Chondrocyte (in vitro differentiated cells): Measurements from ENCODE around the gene APOB. TPM values are rescaled to one million over a fixed set of nuclear protein-coding genes. Genes with fewer than 3 reads are reported as not detected.

Experiments
- DNase-seq: peaks from one replicate; pipeline ENCODE4 v3.0.0; 2021; ENCODE audit warnings: mixed read lengths, low spot score
- H3K27ac Mint-ChIP-seq: one replicate; pipeline ENCODE4 v1.8.0; 2021; ENCODE audit warnings: mild to moderate bottlenecking, moderate library complexity, mixed read lengths; ENCODE audit not compliant: unreplicated experiment
- H3K27me3 Mint-ChIP-seq: 2 replicates; pipeline ENCODE4 v1.8.0; 2021; ENCODE audit warnings: low read depth, mixed read lengths
- H3K36me3 Mint-ChIP-seq: 2 replicates; pipeline ENCODE4 v1.8.0; 2021; ENCODE audit warnings: low read depth, mixed read lengths
- H3K4me1 Mint-ChIP-seq: 2 replicates; pipeline ENCODE4 v1.8.0; 2021; ENCODE audit warnings: low read depth, mild to moderate bottlenecking, mixed read lengths
- H3K4me3 Mint-ChIP-seq: one replicate; pipeline ENCODE4 v1.8.0; 2021; ENCODE audit warnings: mild to moderate bottlenecking, moderate library complexity, mixed read lengths; ENCODE audit not compliant: unreplicated experiment
- H3K9me3 Mint-ChIP-seq: 2 replicates; pipeline ENCODE4 v1.8.0; 2021; ENCODE audit warnings: low read depth, mixed read lengths
- total RNA-seq: library from RNA; stranded (reverse); gene quantifications from 3 replicates; pipeline ENCODE4 v1.2.1, GENCODE V29; 2021
- TF ChIP-seq, protein P1 (sequence below): fragments of 200-600 bp; sonication (generic); IDR thresholded peaks from 2 replicates; pipeline ENCODE4 v1.5.0; 2021; ENCODE audit warnings: antibody characterized with exemption, mild to moderate bottlenecking, moderate library complexity

The APOB gene
- total RNA-seq, 1 donor from 2014 or later, result 0.32 TPM

GRCh38 chr2:20994130-20994529 lies 49.7 kb downstream of the APOB start:
- no peak overlapping the region for H3K4me3 Mint-ChIP-seq
- TF ChIP-seq, protein P1, sequence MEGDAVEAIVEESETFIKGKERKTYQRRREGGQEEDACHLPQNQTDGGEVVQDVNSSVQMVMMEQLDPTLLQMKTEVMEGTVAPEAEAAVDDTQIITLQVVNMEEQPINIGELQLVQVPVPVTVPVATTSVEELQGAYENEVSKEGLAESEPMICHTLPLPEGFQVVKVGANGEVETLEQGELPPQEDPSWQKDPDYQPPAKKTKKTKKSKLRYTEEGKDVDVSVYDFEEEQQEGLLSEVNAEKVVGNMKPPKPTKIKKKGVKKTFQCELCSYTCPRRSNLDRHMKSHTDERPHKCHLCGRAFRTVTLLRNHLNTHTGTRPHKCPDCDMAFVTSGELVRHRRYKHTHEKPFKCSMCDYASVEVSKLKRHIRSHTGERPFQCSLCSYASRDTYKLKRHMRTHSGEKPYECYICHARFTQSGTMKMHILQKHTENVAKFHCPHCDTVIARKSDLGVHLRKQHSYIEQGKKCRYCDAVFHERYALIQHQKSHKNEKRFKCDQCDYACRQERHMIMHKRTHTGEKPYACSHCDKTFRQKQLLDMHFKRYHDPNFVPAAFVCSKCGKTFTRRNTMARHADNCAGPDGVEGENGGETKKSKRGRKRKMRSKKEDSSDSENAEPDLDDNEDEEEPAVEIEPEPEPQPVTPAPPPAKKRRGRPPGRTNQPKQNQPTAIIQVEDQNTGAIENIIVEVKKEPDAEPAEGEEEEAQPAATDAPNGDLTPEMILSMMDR, result no peak
- DNase-seq, result no peak
- peaks cover 45% of the 10 kb centered on the region for H3K4me1 Mint-ChIP-seq
- H3K27ac Mint-ChIP-seq, result peak overlapping the region; percentile 28
- no peaks in the 10 kb centered on the region for H3K9me3 Mint-ChIP-seq
- H3K36me3 Mint-ChIP-seq, result no peaks in the 10 kb centered on the region
- H3K27me3 Mint-ChIP-seq, result peaks cover 3% of the 10 kb centered on the region

DNA sequence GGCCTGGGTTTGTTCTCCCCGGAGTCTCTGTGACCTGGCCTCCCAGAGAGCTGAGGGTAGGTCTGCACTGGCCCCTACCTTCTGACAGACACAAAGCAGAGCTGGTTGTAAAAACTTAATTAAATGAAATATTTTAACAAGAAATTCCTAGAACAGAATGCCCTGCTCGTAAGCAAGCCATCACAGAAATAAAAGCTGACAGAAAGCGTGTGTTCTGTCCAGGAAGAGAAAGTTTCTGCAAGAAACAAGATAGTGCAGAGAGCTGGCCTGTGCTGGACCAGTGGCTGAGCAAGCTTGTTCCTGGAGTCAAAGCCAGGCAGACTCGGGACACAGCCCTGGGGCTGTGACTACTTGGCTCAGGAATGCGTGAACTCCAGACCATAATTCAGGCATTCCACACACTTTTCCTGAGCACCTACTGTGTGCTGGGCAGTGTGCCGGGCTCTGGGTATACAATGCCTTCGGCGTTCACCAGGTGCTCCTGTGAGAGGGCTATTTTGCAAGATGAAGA lies 51.6 kb downstream of the APOB start:
- peaks cover 4% of the 10 kb centered on the region for H3K27me3 Mint-ChIP-seq
- H3K36me3 Mint-ChIP-seq, result no peaks in the 10 kb centered on the region
- no peak overlapping the region for H3K4me3 Mint-ChIP-seq
- DNase-seq, result no peak
- TF ChIP-seq, protein P1, result peak; percentile 20
- peak overlapping the region; percentile 88 for H3K27ac Mint-ChIP-seq
- peaks cover 52% of the 10 kb centered on the region for H3K4me1 Mint-ChIP-seq
- H3K9me3 Mint-ChIP-seq, result no peaks in the 10 kb centered on the region

- Mint-ChIP-seq H3K27ac (peak overlapping the region; percentile 69), H3K36me3 (no peaks in the 10 kb centered on the region), H3K4me1 (peaks cover 53% of the 10 kb centered on the region), H3K4me3 (no peak overlapping the region), H3K27me3 (peaks cover 4% of the 10 kb centered on the region), H3K9me3 (no peaks in the 10 kb centered on the region)
- DNase-seq, result no peak
- TF ChIP-seq, protein P1, result no peak
Observed at GRCh38 chr2:20990442-20991430, 53.1 kb downstream of the APOB start.

DNA sequence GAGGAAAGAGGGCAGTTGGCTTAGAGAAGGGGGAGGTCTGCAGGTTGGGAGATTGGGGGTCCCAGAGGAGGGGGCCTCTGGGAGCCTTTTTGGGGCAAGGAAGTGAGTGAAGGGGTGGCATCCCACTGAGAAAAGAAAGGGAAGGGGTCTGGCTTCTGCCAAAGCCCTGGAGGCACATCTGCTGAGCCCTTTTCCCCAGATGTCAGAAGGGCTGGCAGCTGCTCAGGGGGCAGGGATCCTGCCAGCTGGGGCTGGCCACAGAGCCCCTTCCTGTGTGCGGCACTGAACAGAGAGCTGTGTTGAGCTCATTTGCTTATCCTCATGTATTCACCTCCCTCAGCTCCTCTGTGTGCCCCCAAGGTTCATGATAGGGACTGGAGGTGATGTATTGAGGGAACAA lies 54.5 kb downstream of the APOB start:
- no peak for DNase-seq
- Mint-ChIP-seq H3K27me3 (peaks cover 4% of the 10 kb centered on the region), H3K9me3 (no peaks in the 10 kb centered on the region), H3K27ac (peak overlapping the region; percentile 39), H3K4me3 (no peak overlapping the region), H3K4me1 (peaks cover 66% of the 10 kb centered on the region), H3K36me3 (no peaks in the 10 kb centered on the region)
- TF ChIP-seq, protein P1, result no peak

GRCh38 chr2:20988905-20989304 lies 55.0 kb downstream of the APOB start:
- peaks cover 67% of the 10 kb centered on the region for H3K4me1 Mint-ChIP-seq
- peak overlapping the region; percentile 39 for H3K27ac Mint-ChIP-seq

More at GRCh38 chr2:20988905-20989304, 55.0 kb downstream of the APOB start:
- H3K4me3 Mint-ChIP-seq, result no peak overlapping the region
- TF ChIP-seq, protein P1, result no peak
- H3K36me3 Mint-ChIP-seq, result no peaks in the 10 kb centered on the region
- H3K27me3 Mint-ChIP-seq, result peaks cover 4% of the 10 kb centered on the region
- no peak for DNase-seq
- no peaks in the 10 kb centered on the region for H3K9me3 Mint-ChIP-seq
